Limb (tissue), 2 donors: ENCODE results near the gene ACAD8.
A peak's percentile ranks its signal among the peaks of the same experiment; 100 is the strongest.

ENCODE experiments used
- DNase-seq, 2 donors: peaks; one replicate each; pipeline ENCODE4 v3.0.0-alpha.2; 2016; ENCODE audit errors: extremely low spot score in 2 of 2

ACAD8 gene

DNA sequence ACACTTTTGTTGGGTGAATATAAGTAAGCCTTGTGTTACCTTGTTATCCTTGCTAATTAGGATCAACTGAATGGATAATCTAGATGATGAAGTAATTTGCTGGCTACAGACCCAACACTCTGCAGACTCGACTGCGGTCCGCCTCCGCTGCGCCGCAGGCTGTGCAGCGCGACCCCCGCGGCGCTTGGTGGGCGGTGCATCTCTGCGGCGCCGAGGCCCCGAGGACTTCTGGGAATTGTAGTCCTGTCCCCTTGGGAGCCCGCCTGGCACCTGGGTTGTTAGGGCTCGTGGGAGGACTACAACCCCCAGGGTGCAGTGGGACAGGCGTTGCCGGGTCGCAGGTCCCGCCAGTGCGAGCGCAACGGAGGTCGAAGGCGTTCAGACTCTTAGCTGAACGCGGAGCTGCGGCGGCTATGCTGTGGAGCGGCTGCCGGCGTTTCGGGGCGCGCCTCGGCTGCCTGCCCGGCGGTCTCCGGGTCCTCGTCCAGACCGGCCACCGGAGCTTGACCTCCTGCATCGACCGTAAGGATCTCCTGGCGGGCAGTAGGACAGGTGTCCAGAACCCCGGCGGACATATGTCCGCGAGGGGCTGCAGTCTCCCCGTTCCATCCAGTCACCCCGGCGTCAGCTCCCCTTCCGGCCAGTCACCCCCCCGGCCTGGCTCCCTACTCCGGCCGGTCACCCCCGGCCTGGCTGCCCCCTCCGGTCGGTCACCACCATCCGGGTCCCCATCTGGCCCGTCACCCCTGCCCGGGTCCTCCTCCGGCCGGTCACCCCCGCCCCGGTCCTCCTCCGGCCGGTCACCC is at the start of gene ACAD8, which contains the start of gene THYN1:
Gene ACAD8 (plus strand): TSS at position 381 of the 806 bp plus-strand sequence. CDS start 33 bp downstream, at position 414.
Gene THYN1 (minus strand): TSS at position 165 of the 806 bp plus-strand sequence. CDS start 470 bp downstream, outside the sequence.
- DNase-seq, result peak; percentile 95 to 98

DNA sequence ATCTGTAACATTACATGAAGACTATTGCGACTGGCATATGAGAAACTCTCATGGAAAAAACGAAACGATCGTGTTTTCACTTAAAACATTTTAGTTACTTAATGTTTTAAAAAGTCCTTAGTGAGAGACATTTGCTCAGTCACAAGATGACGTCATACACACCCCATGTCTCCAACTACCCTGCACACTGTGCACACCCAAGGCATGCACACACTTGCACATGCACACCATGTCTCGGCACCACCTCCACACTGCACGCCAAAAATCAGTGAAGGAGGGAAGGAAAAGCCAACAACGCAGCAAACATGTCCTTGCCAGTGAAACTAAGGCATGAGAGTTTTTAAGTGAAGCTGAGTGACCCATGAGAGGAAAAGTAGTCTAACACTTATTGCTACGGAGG is 47.6 kb upstream of the ACAD8 start:
- DNase-seq, result no peak

GRCh38 chr11:134206185-134206584 is 47.2 kb upstream of the ACAD8 start:
- no peak for DNase-seq

- no peak for DNase-seq
These were observed 45.7 kb upstream of the ACAD8 start for GRCh38 chr11:134207538-134208239.

GRCh38 chr11:134215836-134216235 is 37.5 kb upstream of the ACAD8 start:
- DNase-seq, result no peak

DNA sequence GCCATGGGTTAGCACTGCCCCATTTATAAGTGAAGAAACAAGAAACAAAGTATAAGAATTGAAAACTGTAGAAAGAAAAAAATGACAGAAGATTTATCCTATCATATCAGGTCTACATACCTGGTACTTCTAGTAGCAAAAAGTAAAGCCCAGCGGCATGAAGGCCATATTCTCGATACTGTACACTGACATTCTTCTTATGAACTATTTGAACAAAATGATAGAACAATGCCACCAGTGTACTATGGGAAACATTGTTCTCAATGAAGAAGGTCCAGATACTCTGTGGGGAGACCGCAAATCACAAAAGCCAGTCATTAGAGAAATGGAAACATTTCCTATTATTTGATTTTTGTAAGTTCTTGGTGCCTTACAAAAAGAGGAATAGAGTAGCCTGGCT is 36.6 kb upstream of the ACAD8 start:
- DNase-seq, result no peak

GRCh38 chr11:134223121-134223520 is 30.2 kb upstream of the ACAD8 start:
- DNase-seq, result no peak

- DNase-seq, result peak; percentile 96 to 97
These were observed 29.3 kb upstream of the ACAD8 start, which contains the start of the genes NCAPD3 and VPS26B for GRCh38 chr11:134223836-134224709. NCAPD3 (minus strand) TSS chr11:134223967; CDS start chr11:134223926, 41 bp downstream. VPS26B (plus strand) TSS chr11:134224671; CDS start chr11:134225123, 452 bp downstream.

- DNase-seq, result peak in 1 of 2 donors; percentile 11
These were observed 28.4 kb upstream of the ACAD8 start for GRCh38 chr11:134224710-134225664.

- DNase-seq, result no peak
These were observed 26.5 kb upstream of the ACAD8 start for GRCh38 chr11:134226806-134227325.

GRCh38 chr11:134228625-134229024 is 24.7 kb upstream of the ACAD8 start:
- no peak for DNase-seq

- DNase-seq, result no peak
These were observed 24.1 kb upstream of the ACAD8 start for GRCh38 chr11:134229126-134229790.

DNA sequence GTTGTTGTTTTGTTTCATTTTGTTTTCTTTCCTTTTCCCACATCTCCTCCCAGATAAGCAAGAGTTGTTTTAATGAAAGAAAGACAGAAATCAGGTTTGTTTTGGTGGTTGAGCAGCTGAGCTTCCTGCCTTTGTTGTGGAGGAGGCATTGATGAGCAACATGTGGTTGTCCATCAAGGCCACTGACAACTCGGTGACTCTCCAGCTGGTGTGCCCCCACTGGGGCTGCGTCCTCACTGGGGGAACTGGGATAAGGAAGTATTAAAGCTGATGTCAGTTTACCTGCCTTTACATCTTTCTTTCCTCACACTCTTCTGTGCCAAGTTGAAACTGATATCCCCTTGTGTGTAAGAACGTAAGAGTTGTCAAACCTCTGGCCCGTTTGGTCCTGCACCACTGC is 23.0 kb upstream of the ACAD8 start:
- no peak for DNase-seq

- no peak for DNase-seq
These were observed 21.3 kb upstream of the ACAD8 start for GRCh38 chr11:134231958-134232659.

DNA sequence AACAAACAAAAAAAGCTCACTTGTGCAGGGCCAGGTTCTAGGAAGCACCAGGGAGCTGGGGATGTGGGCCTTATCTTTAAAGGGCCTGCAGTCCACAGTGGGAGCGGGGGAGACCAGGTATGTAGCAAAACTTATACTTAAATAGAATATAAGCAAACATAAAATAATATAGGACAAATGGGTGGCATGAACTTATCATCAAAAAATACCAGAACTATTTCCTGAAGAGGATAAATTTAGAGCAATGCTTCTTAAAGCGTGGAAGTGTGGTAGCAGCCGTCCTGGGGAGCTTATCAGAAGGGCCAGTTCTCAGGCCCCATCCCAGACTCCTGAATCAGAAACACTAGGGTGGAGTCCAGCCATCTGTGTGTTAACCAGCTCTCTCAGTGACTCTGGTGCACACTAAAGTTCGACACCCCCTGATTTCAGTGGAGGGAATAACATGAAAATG is 19.6 kb upstream of the ACAD8 start:
- DNase-seq, result no peak

DNA sequence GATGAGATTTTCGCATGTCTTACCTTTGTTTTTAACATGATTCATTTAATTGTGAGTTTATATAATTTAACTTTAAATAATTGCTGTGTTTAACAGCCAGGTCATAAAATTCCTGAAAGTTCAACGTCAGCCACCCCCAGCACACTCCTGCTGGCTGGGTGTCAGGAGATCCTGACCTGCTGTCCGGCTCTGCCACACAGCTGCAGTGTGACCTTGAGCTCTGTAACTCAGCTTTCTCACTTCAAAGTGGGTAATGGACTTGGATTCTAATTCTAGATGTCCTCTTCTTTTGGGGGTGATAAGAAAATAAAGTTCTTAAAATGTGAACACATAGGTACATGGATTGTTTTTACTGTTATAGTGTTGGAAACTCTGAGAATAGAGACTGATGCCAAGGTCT is 18.0 kb upstream of the ACAD8 start:
- DNase-seq, result no peak

DNA sequence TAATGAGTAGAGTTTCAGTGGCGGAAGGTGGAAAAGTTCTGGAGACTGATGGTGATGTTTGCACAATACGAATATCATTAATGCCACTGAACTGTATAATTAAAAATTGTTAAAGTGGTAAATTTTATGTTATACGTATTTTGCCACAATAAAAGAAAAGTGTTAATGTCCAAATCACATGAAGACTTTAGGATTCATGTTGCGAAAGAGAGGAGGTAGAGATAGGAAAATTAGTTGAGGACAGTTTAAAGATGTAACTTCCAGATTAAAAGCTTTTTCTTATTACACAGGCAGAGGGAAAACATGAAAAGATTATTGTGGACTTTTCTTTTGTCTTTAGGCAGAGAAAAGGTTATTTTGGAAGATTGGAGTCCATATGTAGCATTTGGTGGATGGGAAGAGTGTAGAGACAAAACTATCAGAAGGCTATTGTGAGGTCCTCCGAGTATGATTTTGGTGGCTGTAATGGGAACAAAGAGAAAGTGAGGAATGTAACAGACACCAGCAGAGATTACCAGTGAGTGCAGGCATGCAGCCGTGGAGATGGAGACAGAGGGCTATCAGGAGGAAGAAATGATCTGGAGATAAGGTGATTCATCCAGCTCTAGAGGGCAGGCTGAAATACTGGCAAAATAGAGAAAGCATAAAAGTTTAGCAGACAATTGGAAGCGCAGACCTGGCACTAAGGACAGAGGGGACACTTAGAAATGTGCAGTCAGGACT is 16.4 kb upstream of the ACAD8 start:
- DNase-seq, result no peak

GRCh38 chr11:134237557-134237922 is 15.8 kb upstream of the ACAD8 start:
- DNase-seq, result no peak
